ENCODE results near the gene RCHY1. TPM values are rescaled to one million over a fixed set of nuclear protein-coding genes. Genes with fewer than 3 reads are reported as not detected.

RCHY1 gene
- total RNA-seq, 1 experiment from 2014 or later = 17.1 TPM

DNA sequence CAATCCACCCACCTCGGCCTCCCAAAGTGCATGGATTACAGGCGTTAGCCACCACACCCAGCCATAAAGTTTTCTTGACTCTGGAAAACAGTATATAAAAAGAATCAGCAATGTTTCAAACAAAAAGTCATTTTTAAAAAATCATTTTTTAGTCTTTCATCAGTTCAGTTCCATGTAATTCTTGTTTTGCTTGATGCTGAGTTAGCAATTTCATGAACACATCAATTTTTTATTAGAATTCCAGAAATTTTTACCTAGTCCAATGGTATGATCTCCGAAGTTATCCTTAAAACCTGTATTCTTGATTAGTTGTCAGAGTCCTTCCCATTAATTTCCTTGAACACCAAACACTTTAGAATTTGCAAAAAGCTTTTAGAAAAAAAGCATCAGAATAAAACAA, 56.8 kb downstream of the RCHY1 start:
- in situ Hi-C loops (cut with HindIII; ENCODE audit: low pct_unique_long_range_greater_than_20kb, low sequenced_read_pairs) = no loop called here
- Histone ChIP-seq H3K9me3 (ENCODE audit: control insufficient read depth, insufficient read depth, low read depth, low read length) (no peaks in the 10 kb centered on the region), H3K4me3 (ENCODE audit: low read depth in 2 of 2, low read length in 2 of 2) (no peak overlapping the region), H3K27me3 (ENCODE audit: control insufficient read depth, insufficient read depth, low read length) (no peaks in the 10 kb centered on the region), H3K4me1 (ENCODE audit: control insufficient read depth, insufficient read depth, low read length) (no peaks in the 10 kb centered on the region), H3K27ac (ENCODE audit: low read length) (no peak overlapping the region), H3K36me3 (ENCODE audit: control insufficient read depth, insufficient read depth, low read length) (no peaks in the 10 kb centered on the region)
- ATAC-seq (no peak), DNase-seq (ENCODE audit: low read depth, low spot score) (no peak)
- ChIA-PET POLR2A (no interaction called here), CTCF (no interaction called here)
- BruUV-seq (replicated peaks) = no TSS peak
- intact Hi-C loops (cut with micrococcal nuclease; ENCODE audit: unreplicated experiment) = no loop called here
- TF ChIP-seq SIN3A (IDR thresholded peaks at IDR 0.05; ENCODE audit: borderline replicate concordance, insufficient read depth, low read depth, low read length) (no peak), TCF7L2 (IDR thresholded peaks at IDR 0.05; ENCODE audit: low read depth, low read length) (no peak), POLR2AphosphoS5 (IDR thresholded peaks at IDR 0.05; ENCODE audit: low read depth, low read length) (no peak)
- TF ChIP-seq, protein P1, sequence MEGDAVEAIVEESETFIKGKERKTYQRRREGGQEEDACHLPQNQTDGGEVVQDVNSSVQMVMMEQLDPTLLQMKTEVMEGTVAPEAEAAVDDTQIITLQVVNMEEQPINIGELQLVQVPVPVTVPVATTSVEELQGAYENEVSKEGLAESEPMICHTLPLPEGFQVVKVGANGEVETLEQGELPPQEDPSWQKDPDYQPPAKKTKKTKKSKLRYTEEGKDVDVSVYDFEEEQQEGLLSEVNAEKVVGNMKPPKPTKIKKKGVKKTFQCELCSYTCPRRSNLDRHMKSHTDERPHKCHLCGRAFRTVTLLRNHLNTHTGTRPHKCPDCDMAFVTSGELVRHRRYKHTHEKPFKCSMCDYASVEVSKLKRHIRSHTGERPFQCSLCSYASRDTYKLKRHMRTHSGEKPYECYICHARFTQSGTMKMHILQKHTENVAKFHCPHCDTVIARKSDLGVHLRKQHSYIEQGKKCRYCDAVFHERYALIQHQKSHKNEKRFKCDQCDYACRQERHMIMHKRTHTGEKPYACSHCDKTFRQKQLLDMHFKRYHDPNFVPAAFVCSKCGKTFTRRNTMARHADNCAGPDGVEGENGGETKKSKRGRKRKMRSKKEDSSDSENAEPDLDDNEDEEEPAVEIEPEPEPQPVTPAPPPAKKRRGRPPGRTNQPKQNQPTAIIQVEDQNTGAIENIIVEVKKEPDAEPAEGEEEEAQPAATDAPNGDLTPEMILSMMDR (IDR thresholded peaks at IDR 0.05) = no peak
- TF ChIP-seq, protein P2, sequence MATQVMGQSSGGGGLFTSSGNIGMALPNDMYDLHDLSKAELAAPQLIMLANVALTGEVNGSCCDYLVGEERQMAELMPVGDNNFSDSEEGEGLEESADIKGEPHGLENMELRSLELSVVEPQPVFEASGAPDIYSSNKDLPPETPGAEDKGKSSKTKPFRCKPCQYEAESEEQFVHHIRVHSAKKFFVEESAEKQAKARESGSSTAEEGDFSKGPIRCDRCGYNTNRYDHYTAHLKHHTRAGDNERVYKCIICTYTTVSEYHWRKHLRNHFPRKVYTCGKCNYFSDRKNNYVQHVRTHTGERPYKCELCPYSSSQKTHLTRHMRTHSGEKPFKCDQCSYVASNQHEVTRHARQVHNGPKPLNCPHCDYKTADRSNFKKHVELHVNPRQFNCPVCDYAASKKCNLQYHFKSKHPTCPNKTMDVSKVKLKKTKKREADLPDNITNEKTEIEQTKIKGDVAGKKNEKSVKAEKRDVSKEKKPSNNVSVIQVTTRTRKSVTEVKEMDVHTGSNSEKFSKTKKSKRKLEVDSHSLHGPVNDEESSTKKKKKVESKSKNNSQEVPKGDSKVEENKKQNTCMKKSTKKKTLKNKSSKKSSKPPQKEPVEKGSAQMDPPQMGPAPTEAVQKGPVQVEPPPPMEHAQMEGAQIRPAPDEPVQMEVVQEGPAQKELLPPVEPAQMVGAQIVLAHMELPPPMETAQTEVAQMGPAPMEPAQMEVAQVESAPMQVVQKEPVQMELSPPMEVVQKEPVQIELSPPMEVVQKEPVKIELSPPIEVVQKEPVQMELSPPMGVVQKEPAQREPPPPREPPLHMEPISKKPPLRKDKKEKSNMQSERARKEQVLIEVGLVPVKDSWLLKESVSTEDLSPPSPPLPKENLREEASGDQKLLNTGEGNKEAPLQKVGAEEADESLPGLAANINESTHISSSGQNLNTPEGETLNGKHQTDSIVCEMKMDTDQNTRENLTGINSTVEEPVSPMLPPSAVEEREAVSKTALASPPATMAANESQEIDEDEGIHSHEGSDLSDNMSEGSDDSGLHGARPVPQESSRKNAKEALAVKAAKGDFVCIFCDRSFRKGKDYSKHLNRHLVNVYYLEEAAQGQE (IDR thresholded peaks at IDR 0.05; ENCODE audit: insufficient read depth in 1 of 2, low read depth in 2 of 2, low read length in 1 of 2) = no peak

DNA sequence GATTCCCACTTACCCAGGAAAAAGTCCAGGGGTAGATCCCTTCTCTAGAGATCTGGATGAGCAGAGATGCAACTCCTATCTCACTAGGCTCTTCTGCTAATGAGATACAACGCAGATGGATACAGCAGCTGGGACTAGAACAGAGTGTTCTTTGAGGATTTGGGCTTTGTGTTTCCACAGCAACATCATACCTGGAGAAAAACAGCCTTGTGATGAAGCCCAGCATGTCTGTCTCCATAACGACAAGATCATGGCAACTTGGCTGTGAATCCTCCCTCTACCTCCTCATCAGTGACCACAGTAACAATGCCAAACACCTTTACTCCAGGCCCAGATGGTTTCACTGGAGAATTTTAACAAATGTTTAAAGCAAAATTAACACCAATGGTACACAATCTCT, 80.1 kb downstream of the RCHY1 start:
- Histone ChIP-seq H3K27ac (ENCODE audit: low read length) (no peak overlapping the region), H3K36me3 (ENCODE audit: control insufficient read depth, insufficient read depth, low read length) (no peaks in the 10 kb centered on the region; the same call in 1 of the 2 replicates), H3K9me3 (ENCODE audit: control insufficient read depth, insufficient read depth, low read depth, low read length) (no peaks in the 10 kb centered on the region), H3K27me3 (ENCODE audit: control insufficient read depth, insufficient read depth, low read length) (no peaks in the 10 kb centered on the region; the same call in 1 of the 2 replicates), H3K4me3 (ENCODE audit: low read depth in 2 of 2, low read length in 2 of 2) (no peak overlapping the region), H3K4me1 (ENCODE audit: control insufficient read depth, insufficient read depth, low read length) (no peaks in the 10 kb centered on the region)
- ATAC-seq (no peak), DNase-seq (ENCODE audit: low read depth, low spot score) (no peak)
- in situ Hi-C loops (cut with HindIII; ENCODE audit: low pct_unique_long_range_greater_than_20kb, low sequenced_read_pairs) (no loop called here), intact Hi-C loops (cut with micrococcal nuclease; ENCODE audit: unreplicated experiment) (no loop called here)
- no TSS peak for BruUV-seq (replicated peaks)
- CTCF ChIA-PET = no interaction called here
- no peak for TF ChIP-seq TCF7L2 (IDR thresholded peaks at IDR 0.05; ENCODE audit: low read depth, low read length)
- TF ChIP-seq, protein P1 (IDR thresholded peaks at IDR 0.05) = no peak
- TF ChIP-seq SIN3A (IDR thresholded peaks at IDR 0.05; ENCODE audit: borderline replicate concordance, insufficient read depth, low read depth, low read length) = no peak
- TF ChIP-seq, protein P2 (IDR thresholded peaks at IDR 0.05; ENCODE audit: insufficient read depth in 1 of 2, low read depth in 2 of 2, low read length in 1 of 2) = no peak
- TF ChIP-seq POLR2AphosphoS5 (IDR thresholded peaks at IDR 0.05; ENCODE audit: low read depth, low read length) = no peak
- POLR2A ChIA-PET = no interaction called here

All from Panc1 (cell line).